GM12878 (cell line): ENCODE measurements around the gene OTOP3.

Source experiments
- ATF2 ChIP-seq: IDR thresholded peaks from 2 replicates; pipeline ENCODE4 v1.6.1; 2012; ENCODE audit warnings: low read length, inconsistent platforms
- BHLHE40 ChIP-seq, 2 experiments: fragments of 450-650 bp in 1 of 2; IDR thresholded peaks; 2 replicates each; pipeline ENCODE4 v1.6.1; 2011 to 2017; ENCODE audit warnings: low read depth in 2 of 2, borderline replicate concordance in 1 of 2, improper control_type of control experiment in 1 of 2, low read length in 1 of 2, mild to moderate bottlenecking in 1 of 2
- CBFB ChIP-seq: IDR thresholded peaks from 2 replicates; pipeline ENCODE4 v1.6.1; 2016; ENCODE audit warnings: antibody characterized with exemption, low read depth
- EP300 ChIP-seq, 2 experiments: fragments of 150-350 bp in 1 of 2; IDR thresholded peaks; 2 replicates each; pipeline ENCODE4 v1.6.1; 2011 to 2012; ENCODE audit warnings: low read depth in 2 of 2, low read length in 2 of 2, borderline replicate concordance in 1 of 2, improper control_type of control experiment in 1 of 2, inconsistent platforms in 1 of 2; ENCODE audit not compliant: control insufficient read depth in 1 of 2
- FOS ChIP-seq: IDR thresholded peaks from 3 replicates; pipeline ENCODE4 v1.6.1; 2011; ENCODE audit warnings: borderline replicate concordance; ENCODE audit not compliant: insufficient read length; ENCODE audit errors: extremely low read depth
- GABPA ChIP-seq: IDR thresholded peaks from 2 replicates; pipeline ENCODE4 v1.6.1; 2014; ENCODE audit warnings: antibody characterized with exemption, low read depth, mild to moderate bottlenecking, inconsistent platforms
- IRF3 ChIP-seq: fragments of 450-650 bp; IDR thresholded peaks from 2 replicates; pipeline ENCODE4 v1.6.1; 2014; ENCODE audit warnings: mild to moderate bottlenecking
- POLR2A ChIP-seq: IDR thresholded peaks from 2 replicates; pipeline ENCODE4 v1.6.1; 2011; ENCODE audit warnings: low read depth, mild to moderate bottlenecking, low read length
- RB1 ChIP-seq: fragments of 450-650 bp; formaldehyde crosslinking; IDR thresholded peaks from 2 replicates; pipeline ENCODE4 v1.6.1; 2017; ENCODE audit warnings: mild to moderate bottlenecking, borderline replicate concordance
- RFX5 ChIP-seq: IDR thresholded peaks from 2 replicates; pipeline ENCODE4 v1.6.1; 2011; ENCODE audit warnings: low read depth, low read length, improper control_type of control experiment
- ZNF207 ChIP-seq: fragments of 450-650 bp; IDR thresholded peaks from 2 replicates; pipeline ENCODE4 v1.6.1; 2014; ENCODE audit warnings: antibody characterized with exemption, mild to moderate bottlenecking, borderline replicate concordance
- TF ChIP-seq, protein P1 (sequence below), 3 experiments: IDR thresholded peaks in 2 of 3; conservative IDR thresholded peaks in 1 of 3; 2 replicates each; pipeline ENCODE4 v1.5.1; 2011; ENCODE audit warnings: low read depth in 3 of 3, low read length in 3 of 3, mild to moderate bottlenecking in 3 of 3, control low read depth in 2 of 3, moderate library complexity in 2 of 3, inconsistent platforms in 1 of 3, mixed read lengths in 1 of 3; ENCODE audit not compliant: control insufficient read depth in 2 of 3, insufficient read depth in 1 of 3; ENCODE audit errors: extremely low read depth in 1 of 3
- TF ChIP-seq, protein P2 (sequence below): IDR thresholded peaks from 2 replicates; pipeline ENCODE4 v1.6.1; 2012; ENCODE audit warnings: low read depth, low read length, improper control_type of control experiment

- TF ChIP-seq RB1 (no peak), FOS (no peak), ZNF207 (no peak), GABPA (no peak), IRF3 (no peak), POLR2A (no peak), EP300 (IDR thresholded peaks at IDR 0.05; ENCODE audit: borderline replicate concordance in 1 of 2, control insufficient read depth in 1 of 2, low read depth in 2 of 2, low read length in 2 of 2) (no peak), RFX5 (no peak), ATF2 (no peak), BHLHE40 (IDR thresholded peaks at IDR 0.05; ENCODE audit: borderline replicate concordance in 1 of 2, low read depth in 2 of 2, low read length in 1 of 2) (no peak), CBFB (no peak)
- TF ChIP-seq, protein P1, sequence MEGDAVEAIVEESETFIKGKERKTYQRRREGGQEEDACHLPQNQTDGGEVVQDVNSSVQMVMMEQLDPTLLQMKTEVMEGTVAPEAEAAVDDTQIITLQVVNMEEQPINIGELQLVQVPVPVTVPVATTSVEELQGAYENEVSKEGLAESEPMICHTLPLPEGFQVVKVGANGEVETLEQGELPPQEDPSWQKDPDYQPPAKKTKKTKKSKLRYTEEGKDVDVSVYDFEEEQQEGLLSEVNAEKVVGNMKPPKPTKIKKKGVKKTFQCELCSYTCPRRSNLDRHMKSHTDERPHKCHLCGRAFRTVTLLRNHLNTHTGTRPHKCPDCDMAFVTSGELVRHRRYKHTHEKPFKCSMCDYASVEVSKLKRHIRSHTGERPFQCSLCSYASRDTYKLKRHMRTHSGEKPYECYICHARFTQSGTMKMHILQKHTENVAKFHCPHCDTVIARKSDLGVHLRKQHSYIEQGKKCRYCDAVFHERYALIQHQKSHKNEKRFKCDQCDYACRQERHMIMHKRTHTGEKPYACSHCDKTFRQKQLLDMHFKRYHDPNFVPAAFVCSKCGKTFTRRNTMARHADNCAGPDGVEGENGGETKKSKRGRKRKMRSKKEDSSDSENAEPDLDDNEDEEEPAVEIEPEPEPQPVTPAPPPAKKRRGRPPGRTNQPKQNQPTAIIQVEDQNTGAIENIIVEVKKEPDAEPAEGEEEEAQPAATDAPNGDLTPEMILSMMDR (IDR thresholded peaks at IDR 0.05 in 2 of 3, conservative IDR thresholded peaks at IDR 0.05 in 1 of 3; ENCODE audit: control insufficient read depth in 2 of 3, extremely low read depth in 1 of 3, insufficient read depth in 1 of 3, low read depth in 3 of 3, low read length in 3 of 3), result no peak
- TF ChIP-seq, protein P2, sequence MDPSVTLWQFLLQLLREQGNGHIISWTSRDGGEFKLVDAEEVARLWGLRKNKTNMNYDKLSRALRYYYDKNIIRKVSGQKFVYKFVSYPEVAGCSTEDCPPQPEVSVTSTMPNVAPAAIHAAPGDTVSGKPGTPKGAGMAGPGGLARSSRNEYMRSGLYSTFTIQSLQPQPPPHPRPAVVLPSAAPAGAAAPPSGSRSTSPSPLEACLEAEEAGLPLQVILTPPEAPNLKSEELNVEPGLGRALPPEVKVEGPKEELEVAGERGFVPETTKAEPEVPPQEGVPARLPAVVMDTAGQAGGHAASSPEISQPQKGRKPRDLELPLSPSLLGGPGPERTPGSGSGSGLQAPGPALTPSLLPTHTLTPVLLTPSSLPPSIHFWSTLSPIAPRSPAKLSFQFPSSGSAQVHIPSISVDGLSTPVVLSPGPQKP, result no peak
Measured at GRCh38 chr17:74922172-74922571, 13.5 kb upstream of the OTOP3 start.
